C4-2B (cell line): ENCODE data around the gene MEGF11.

Experiments
- ZFX ChIP-seq: fragments of 450-650 bp; IDR thresholded peaks from 2 replicates; pipeline ENCODE4 v1.6.1; 2017
- TF ChIP-seq, protein P1 (sequence below): fragments of 450-650 bp; conservative IDR thresholded peaks from 2 replicates; pipeline ENCODE4 v1.5.1; 2017; ENCODE audit warnings: mild to moderate bottlenecking

DNA sequence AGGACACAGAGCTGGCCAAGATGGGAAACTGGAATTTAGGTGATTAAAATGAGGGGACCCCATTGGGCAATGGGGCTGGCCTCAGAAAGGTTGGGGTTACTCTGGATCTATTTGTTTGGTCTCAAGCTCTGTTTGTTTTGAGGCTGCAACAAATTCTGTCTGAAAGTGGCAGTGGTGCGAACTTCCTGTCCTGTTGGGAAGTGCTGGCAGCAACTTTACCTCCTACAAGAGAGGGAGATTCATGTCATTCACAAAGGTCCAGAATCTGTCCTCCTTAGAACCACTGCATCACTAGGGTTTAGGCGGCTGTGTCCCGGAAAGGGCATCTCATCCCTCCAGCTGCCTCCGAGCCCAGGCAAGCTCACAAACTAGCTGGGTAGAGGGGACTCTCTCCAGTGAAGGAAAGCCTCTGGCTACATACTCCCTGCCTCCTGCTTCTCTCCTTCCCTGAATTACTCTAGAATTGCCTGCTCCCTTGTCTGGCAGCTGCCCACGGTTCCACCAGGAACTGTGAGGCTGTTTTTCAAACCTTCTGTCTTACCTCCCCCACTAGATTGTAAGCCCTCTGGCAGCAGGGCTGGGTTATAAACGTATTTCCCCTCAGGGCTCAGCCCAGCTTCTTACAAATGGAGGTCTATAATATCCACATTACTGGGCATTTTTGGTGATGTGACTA, 23.6 kb downstream of the MEGF11 start:
- TF ChIP-seq, protein P1, sequence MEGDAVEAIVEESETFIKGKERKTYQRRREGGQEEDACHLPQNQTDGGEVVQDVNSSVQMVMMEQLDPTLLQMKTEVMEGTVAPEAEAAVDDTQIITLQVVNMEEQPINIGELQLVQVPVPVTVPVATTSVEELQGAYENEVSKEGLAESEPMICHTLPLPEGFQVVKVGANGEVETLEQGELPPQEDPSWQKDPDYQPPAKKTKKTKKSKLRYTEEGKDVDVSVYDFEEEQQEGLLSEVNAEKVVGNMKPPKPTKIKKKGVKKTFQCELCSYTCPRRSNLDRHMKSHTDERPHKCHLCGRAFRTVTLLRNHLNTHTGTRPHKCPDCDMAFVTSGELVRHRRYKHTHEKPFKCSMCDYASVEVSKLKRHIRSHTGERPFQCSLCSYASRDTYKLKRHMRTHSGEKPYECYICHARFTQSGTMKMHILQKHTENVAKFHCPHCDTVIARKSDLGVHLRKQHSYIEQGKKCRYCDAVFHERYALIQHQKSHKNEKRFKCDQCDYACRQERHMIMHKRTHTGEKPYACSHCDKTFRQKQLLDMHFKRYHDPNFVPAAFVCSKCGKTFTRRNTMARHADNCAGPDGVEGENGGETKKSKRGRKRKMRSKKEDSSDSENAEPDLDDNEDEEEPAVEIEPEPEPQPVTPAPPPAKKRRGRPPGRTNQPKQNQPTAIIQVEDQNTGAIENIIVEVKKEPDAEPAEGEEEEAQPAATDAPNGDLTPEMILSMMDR, result no peak
- TF ChIP-seq ZFX, result no peak
